CD4-positive, alpha-beta T cell (primary cell): ENCODE results near the gene ZBTB20. TPM values are rescaled to one million over a fixed set of nuclear protein-coding genes. Genes with fewer than 3 reads are reported as not detected.

ENCODE experiments used
- ATAC-seq: fragments of 200-7000 bp; cut with Tn5 transposase; one replicate; pipeline ENCODE4 v1.10.0; 2022; ENCODE audit warnings: mild to moderate bottlenecking; ENCODE audit not compliant: poor library complexity
- CTCF ChIA-PET: fragments of 350-600 bp; sonication (Branson Sonifier 250); formaldehyde crosslinking; loops from one replicate; lab custom pipeline; 2021; ENCODE audit warnings: antibody characterized with exemption, inconsistent platforms; lab: Charles Lee
- POLR2A ChIA-PET: fragments of 350-600 bp; sonication (Branson Sonifier 250); formaldehyde crosslinking; loops from one replicate; lab custom pipeline; 2021; ENCODE audit warnings: antibody characterized with exemption, inconsistent platforms; lab: Charles Lee
- DNase-seq, 14 experiments: peaks; one replicate each; pipeline ENCODE4 v3.0.0-alpha.2; 2013 to 2020; ENCODE audit warnings: mixed read lengths in 2 of 14
- H3K27ac ChIP-seq, 2 donors: one replicate each; pipeline versions ENCODE4 v1.5.1 to v1.7.0; 2013; ENCODE audit warnings: low read length in 2 of 2, low read depth in 1 of 2, mild to moderate bottlenecking in 1 of 2
- H3K27me3 ChIP-seq, 2 experiments: 1 replicate in 1 of 2; 2 replicates in 1 of 2; pipeline versions ENCODE4 v1.6.1 to v1.7.0; 2013; ENCODE audit warnings: low read length in 2 of 2, control low read depth in 1 of 2, mild to moderate bottlenecking in 1 of 2, moderate library complexity in 1 of 2; ENCODE audit not compliant: insufficient read depth in 2 of 2, control insufficient read depth in 1 of 2
- H3K36me3 ChIP-seq: one replicate; pipeline ENCODE4 v1.6.1; 2013; ENCODE audit warnings: low read length, control low read depth; ENCODE audit not compliant: insufficient read depth
- H3K4me1 ChIP-seq: one replicate; pipeline ENCODE4 v1.6.1; 2013; ENCODE audit warnings: low read length, control low read depth; ENCODE audit not compliant: insufficient read depth
- H3K4me3 ChIP-seq: one replicate; pipeline ENCODE4 v1.5.1; 2013; ENCODE audit warnings: mild to moderate bottlenecking, low read length, moderate library complexity
- H3K9me3 ChIP-seq, 2 experiments: 1 replicate in 1 of 2; 2 replicates in 1 of 2; pipeline versions ENCODE4 v1.6.1 to v1.7.0; 2013; ENCODE audit warnings: low read length in 2 of 2, mild to moderate bottlenecking in 2 of 2, control low read depth in 1 of 2, moderate library complexity in 1 of 2; ENCODE audit not compliant: control insufficient read depth in 1 of 2, insufficient read depth in 1 of 2
- H3K27ac Mint-ChIP-seq: one replicate; pipeline ENCODE4 v1.8.0; 2020; ENCODE audit warnings: mixed read lengths
- H3K27me3 Mint-ChIP-seq: one replicate; pipeline ENCODE4 v1.8.0; 2021; ENCODE audit warnings: mixed read lengths
- H3K36me3 Mint-ChIP-seq: one replicate; pipeline ENCODE4 v1.8.0; 2021; ENCODE audit warnings: low read depth, mixed read lengths
- H3K4me1 Mint-ChIP-seq: one replicate; pipeline ENCODE4 v1.8.0; 2021; ENCODE audit warnings: low read depth, mixed read lengths
- H3K4me3 Mint-ChIP-seq: one replicate; pipeline ENCODE4 v1.8.0; 2020; ENCODE audit warnings: mild to moderate bottlenecking, mixed read lengths
- H3K9me3 Mint-ChIP-seq: one replicate; pipeline ENCODE4 v1.8.0; 2020; ENCODE audit warnings: mixed read lengths
- CTCF ChIP-seq: fragments of 200-600 bp; IDR thresholded peaks from one replicate; pipeline ENCODE4 v1.8.0; 2022; ENCODE audit warnings: antibody characterized with exemption, mild to moderate bottlenecking
- intact Hi-C, 2 experiments: fragments of 100-400 bp; cut with DNase I in 1 of 2; cut with micrococcal nuclease in 1 of 2; formaldehyde crosslinking; loops; one replicate each; pipeline versions ENCODE4 v1.15.1 to v1.9.0; 2023 to 2025; cut with DNase I, micrococcal nuclease
- total RNA-seq, 174 experiments: library from RNA in 2 of 174; stranded (reverse) in 2 of 174; gene quantifications; one replicate each; pipeline ENCODE4 v1.2.3 and lab custom pipeline; 2021 to 2026

ZBTB20 gene
- total RNA-seq, 2 experiments from 2014 or later: 41.6 to 47.4 TPM

- intact Hi-C loops: no loop called here
- no peaks in the 10 kb centered on the region for H3K4me1 Mint-ChIP-seq
- POLR2A ChIA-PET: no interaction called here
Observed at GRCh38 chr3:114639171-114639570, 507.9 kb downstream of the ZBTB20 start.

GRCh38 chr3:114635878-114636277 is 511.2 kb downstream of the ZBTB20 start:
- intact Hi-C loops: no loop called here
- peaks cover 60% of the 10 kb centered on the region for H3K36me3 Mint-ChIP-seq
- no peaks in the 10 kb centered on the region for H3K4me1 Mint-ChIP-seq
- no peak overlapping the region for H3K4me3 Mint-ChIP-seq
- Histone ChIP-seq H3K27ac (no peak overlapping the region), H3K36me3 (no peaks in the 10 kb centered on the region), H3K4me1 (no peaks in the 10 kb centered on the region), H3K9me3 (no peaks in the 10 kb centered on the region), H3K27me3 (no peaks in the 10 kb centered on the region), H3K4me3 (no peak overlapping the region)
- DNase-seq (no peak), ATAC-seq (no peak)
- no peak for TF ChIP-seq CTCF
- POLR2A ChIA-PET: no interaction called here
- no peaks in the 10 kb centered on the region for H3K27me3 Mint-ChIP-seq
- no peak overlapping the region for H3K27ac Mint-ChIP-seq
- CTCF ChIA-PET: no interaction called here
- peaks cover 14% of the 10 kb centered on the region for H3K9me3 Mint-ChIP-seq

More at GRCh38 chr3:114639171-114639570, 507.9 kb downstream of the ZBTB20 start:
- Histone ChIP-seq H3K9me3 (no peaks in the 10 kb centered on the region), H3K36me3 (no peaks in the 10 kb centered on the region), H3K4me1 (no peaks in the 10 kb centered on the region), H3K4me3 (no peak overlapping the region), H3K27me3 (no peaks in the 10 kb centered on the region), H3K27ac (no peak overlapping the region)
- ATAC-seq (no peak), DNase-seq (no peak)
- H3K36me3 Mint-ChIP-seq: peaks cover 70% of the 10 kb centered on the region
- no peak overlapping the region for H3K4me3 Mint-ChIP-seq
- TF ChIP-seq CTCF: no peak
- CTCF ChIA-PET: no interaction called here
- H3K27ac Mint-ChIP-seq: no peak overlapping the region
- H3K27me3 Mint-ChIP-seq: no peaks in the 10 kb centered on the region
- H3K9me3 Mint-ChIP-seq: peaks cover 14% of the 10 kb centered on the region

- Histone ChIP-seq H3K36me3 (no peaks in the 10 kb centered on the region), H3K27ac (no peak overlapping the region), H3K27me3 (no peaks in the 10 kb centered on the region), H3K4me1 (no peaks in the 10 kb centered on the region), H3K9me3 (no peaks in the 10 kb centered on the region), H3K4me3 (no peak overlapping the region)
- ChIA-PET CTCF (no interaction called here), POLR2A (no interaction called here)
- Mint-ChIP-seq H3K9me3 (peaks cover 14% of the 10 kb centered on the region), H3K36me3 (peaks cover 54% of the 10 kb centered on the region), H3K4me1 (no peaks in the 10 kb centered on the region), H3K4me3 (no peak overlapping the region), H3K27me3 (no peaks in the 10 kb centered on the region), H3K27ac (no peak overlapping the region)
- ATAC-seq (no peak), DNase-seq (no peak)
- no peak for TF ChIP-seq CTCF
- intact Hi-C loops: no loop called here
Observed at GRCh38 chr3:114634635-114635034, 512.5 kb downstream of the ZBTB20 start.
